ENCODE measurements around the gene CDK16. TPM values are rescaled to one million over a fixed set of nuclear protein-coding genes. Genes with fewer than 3 reads are reported as not detected.

Gene CDK16
- total RNA-seq (ENCODE audit: low replicate concordance), result 25.3 and 91.6 TPM in 2 replicates

DNA sequence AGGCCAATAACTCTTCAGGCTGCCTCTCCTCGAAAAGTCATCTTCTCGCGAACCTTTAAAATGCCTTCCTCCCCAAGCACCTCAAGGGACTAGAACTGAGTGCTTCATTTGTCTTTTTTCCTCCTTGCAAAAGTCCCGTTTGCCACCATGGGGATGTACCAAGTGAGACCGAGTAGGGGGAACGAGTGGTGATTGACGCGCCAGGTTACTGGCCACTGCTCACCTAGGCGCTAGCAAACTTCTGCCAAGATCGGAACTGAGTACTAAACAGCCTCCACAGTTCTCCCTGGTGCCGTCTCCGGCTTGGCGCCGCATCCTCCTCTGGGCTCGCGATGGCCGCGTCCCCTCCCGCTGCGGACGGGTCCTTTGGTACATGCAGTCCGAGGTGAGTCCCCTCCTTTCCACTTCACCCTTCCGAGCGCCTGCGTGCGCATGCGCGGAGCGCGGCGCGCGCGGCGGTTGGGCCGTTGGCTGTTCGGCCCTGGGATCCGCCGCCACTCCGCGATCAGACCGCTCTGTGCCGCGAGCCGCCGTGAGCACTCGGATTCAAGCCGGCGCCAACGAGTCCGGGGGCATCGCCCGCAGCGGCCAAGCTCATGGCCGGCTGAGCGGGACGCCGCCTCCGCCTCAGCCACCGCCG, at the start of gene CDK16:
TSS of gene CDK16 (plus strand) at position 402 of the 640 bp plus-strand sequence. CDS start 4,877 bp downstream, outside the sequence.
- peak within 1 kb of the TSS; percentile 76 for H3K4me3 ChIP-seq (ENCODE audit: low read depth, low read length)
- TF ChIP-seq, protein P1, sequence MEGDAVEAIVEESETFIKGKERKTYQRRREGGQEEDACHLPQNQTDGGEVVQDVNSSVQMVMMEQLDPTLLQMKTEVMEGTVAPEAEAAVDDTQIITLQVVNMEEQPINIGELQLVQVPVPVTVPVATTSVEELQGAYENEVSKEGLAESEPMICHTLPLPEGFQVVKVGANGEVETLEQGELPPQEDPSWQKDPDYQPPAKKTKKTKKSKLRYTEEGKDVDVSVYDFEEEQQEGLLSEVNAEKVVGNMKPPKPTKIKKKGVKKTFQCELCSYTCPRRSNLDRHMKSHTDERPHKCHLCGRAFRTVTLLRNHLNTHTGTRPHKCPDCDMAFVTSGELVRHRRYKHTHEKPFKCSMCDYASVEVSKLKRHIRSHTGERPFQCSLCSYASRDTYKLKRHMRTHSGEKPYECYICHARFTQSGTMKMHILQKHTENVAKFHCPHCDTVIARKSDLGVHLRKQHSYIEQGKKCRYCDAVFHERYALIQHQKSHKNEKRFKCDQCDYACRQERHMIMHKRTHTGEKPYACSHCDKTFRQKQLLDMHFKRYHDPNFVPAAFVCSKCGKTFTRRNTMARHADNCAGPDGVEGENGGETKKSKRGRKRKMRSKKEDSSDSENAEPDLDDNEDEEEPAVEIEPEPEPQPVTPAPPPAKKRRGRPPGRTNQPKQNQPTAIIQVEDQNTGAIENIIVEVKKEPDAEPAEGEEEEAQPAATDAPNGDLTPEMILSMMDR (IDR thresholded peaks at IDR 0.05; ENCODE audit: insufficient read depth, low read length), result no peak
- DNase-seq (ENCODE audit: low read depth), result peak; percentile 87

DNA sequence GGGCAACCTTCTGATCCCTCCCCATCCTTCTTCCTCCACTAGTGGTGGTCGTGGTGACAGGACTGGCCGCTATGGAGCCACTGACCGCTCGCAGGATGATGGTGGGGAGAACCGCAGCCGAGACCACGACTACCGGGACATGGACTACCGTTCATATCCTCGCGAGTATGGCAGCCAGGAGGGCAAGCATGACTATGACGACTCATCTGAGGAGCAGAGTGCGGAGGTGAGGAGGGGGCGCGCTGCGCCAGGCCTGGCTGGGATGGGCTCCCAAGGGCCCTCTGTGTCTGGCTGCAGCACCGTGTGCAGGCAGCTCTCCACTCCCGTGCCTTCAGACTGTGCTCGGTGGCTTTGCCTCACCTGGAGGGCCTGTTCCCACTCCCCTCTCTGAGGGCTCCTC, 49.2 kb upstream of the CDK16 start:
- TF ChIP-seq, protein P1 (IDR thresholded peaks at IDR 0.05; ENCODE audit: insufficient read depth, low read length), result no peak
- H3K4me3 ChIP-seq (ENCODE audit: low read depth, low read length), result no peak overlapping the region
- DNase-seq (ENCODE audit: low read depth), result no peak

DNA sequence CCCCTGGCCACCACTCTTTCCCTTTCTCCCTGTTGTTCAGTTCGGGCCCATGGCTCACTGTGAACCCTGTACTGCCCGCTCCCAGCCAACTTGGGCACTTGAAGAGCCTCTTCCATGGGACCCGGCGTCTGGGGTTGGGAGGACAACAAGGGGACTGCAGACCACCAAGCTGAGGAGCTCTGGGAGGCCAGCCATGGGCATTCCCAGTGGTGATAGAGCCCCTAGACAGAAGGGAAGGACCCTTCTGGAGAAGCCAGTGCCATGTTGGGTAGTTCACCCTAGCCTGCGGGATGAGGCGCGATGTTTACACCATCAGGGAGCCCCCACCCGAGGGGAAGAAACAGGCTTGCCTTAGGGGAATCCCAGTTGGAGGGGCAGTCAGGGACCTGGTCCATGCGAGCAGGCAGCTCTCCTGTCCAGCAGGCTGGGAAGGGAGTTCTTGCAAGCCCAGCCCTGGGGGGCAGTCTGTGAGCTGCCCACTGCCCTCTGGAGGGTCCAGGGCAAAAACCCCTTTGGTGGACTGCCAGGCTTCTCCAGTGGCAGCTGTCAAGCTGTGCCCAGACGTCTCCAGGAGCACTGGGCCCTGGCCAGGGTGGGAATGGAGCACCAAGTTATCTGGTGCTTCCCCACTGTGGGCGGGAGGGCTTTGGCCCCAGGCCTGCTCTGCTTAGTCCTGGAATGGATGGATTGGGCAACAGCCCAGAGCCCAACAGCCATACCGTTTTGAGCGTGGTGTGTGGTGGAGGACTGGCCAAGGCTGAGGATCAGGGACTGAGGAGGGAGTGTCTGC, 48.6 kb upstream of the CDK16 start:
- peak; percentile 72 for DNase-seq (ENCODE audit: low read depth)
- H3K4me3 ChIP-seq (ENCODE audit: low read depth, low read length), result no peak overlapping the region
- TF ChIP-seq, protein P1 (IDR thresholded peaks at IDR 0.05; ENCODE audit: insufficient read depth, low read length), result no peak

DNA sequence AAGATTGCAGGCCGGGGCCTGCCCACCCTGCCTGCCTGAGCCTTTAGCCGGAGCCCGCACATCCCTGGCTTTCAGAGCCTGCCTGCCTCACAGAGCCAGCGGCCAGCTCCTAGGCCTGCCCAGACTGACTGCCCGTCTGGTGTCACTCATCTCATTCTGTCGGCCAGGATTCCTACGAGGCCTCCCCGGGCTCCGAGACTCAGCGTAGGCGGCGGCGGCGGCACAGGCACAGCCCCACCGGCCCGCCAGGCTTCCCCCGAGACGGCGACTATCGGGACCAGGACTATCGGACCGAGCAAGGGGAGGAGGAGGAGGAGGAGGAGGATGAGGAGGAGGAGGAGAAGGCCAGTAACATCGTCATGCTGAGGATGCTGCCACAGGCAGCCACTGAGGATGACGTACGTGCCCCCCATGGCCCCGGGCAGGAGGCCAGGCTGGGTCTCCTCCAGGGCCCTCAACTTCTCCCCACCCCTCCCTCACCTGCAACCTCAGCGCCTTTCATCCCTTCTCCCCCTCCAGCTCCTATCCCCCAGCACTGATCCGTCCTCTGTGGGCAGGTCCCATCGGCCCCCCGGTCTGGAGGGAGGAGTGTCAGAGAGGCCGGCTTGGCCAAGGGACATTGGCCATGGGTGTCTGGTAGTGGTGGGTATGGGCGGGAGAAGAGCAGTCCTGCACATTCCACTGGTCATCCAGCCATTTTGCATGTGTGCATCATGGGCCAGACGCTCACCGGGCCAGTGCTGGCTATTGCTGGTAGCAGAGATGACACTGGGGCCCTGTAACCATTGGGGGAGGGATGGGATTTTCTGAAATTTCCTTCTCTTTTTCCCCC, 47.4 kb upstream of the CDK16 start:
- H3K4me3 ChIP-seq (ENCODE audit: low read depth, low read length), result no peak overlapping the region
- TF ChIP-seq, protein P1 (IDR thresholded peaks at IDR 0.05; ENCODE audit: insufficient read depth, low read length), result no peak
- no peak for DNase-seq (ENCODE audit: low read depth)

DNA sequence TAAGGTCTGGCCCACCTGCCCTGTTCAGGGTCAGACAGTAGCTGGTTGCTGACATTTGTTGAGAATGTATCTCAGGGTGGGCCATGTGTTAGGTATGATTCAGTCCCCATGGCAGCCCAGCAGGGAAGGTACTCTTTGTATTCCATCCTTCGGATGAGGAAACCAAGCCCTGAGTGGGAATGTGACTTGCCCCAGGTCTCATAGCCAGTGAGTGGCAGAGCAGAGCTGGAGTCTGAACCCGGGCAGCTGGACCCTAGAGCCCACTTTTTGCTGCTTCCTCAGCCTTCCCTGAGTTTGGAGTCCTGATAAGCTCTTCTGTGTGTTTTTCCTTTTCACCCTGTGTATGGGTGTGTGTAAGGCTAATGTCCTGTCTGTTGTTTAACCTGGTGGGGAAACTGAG, 46.5 kb upstream of the CDK16 start:
- H3K4me3 ChIP-seq (ENCODE audit: low read depth, low read length), result no peak overlapping the region
- TF ChIP-seq, protein P1 (IDR thresholded peaks at IDR 0.05; ENCODE audit: insufficient read depth, low read length), result no peak
- DNase-seq (ENCODE audit: low read depth), result no peak

DNA sequence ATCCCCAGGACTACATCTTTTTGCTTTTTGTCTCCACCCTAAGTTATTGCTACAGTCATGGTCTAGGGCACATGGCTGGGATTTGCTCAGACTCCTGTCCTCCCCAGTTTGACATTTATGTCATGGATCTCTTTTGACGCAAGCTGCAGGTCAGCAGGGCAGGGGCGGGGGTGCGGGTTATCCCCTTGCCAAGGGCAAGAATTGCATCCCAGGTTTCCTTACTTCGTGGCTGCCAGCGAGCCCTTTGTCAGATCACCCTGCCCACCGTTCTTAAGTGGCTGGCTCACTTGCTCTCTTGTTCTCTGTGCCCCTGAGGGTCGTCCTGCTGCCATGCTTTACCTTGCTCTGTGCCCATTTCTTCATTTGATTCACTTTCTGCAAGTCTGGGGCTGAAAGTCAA, 45.9 kb upstream of the CDK16 start:
- no peak for DNase-seq (ENCODE audit: low read depth)
- TF ChIP-seq, protein P1 (IDR thresholded peaks at IDR 0.05; ENCODE audit: insufficient read depth, low read length), result no peak
- H3K4me3 ChIP-seq (ENCODE audit: low read depth, low read length), result no peak overlapping the region

All from fibroblast of the aortic adventitia (primary cell).